Measurements from ENCODE around the gene ALKBH5. TPM values are rescaled to one million over a fixed set of nuclear protein-coding genes. Genes with fewer than 3 reads are reported as not detected.

Gene ALKBH5
- total RNA-seq, 1 experiment from 2014 or later: 97.8 TPM

DNA sequence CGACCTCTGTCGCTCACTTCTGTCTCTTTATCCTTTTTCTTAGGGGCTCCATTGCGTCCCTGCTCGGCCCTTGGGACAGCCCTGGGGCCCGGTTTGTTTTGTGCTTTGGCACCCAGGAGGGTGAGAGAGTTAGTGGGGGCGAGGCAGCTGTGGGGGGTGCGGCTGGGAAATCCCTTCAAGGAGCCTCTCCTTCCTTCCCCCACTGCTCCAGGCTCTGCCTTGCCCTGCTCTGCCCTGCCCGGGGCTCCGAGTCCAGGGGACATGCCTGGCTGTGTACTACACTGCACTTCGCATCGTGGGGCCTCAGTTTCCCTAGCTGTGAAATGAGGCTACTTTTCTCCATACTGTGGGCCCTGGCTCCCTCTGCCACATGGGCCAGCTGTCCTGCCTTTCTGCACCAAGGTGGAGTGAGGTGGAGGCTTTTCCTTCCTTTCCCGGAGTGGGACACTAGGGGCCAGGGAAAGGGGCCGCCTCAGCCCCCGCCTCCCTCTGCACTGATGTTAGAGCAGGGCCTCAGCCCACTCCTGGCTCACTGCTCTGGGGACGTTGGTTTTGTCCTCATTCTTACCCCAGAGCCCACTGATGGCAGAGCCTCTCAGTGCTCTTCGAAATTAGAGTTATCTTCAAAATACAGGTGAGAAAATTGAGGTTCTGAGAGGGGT lies 42.8 kb downstream of the ALKBH5 start:
- Histone ChIP-seq H4K20me1 (ENCODE audit: insufficient read depth) (no peaks in the 10 kb centered on the region), H3K27me3 (ENCODE audit: insufficient read depth, low read length) (no peaks in the 10 kb centered on the region), H2AFZ (ENCODE audit: low read depth, low read length, poor library complexity, severe bottlenecking) (no peak overlapping the region), H3K79me2 (ENCODE audit: insufficient read depth, low read length) (peaks cover 17% of the 10 kb centered on the region), H3K9me2 (ENCODE audit: insufficient read depth) (no peaks in the 10 kb centered on the region), H3K4me3 (replicated peaks in 1 of 2; ENCODE audit: low read depth in 1 of 2, low read length in 2 of 2) (peak overlapping the region; percentile 91 to 94), H3K4me2 (ENCODE audit: low read length) (peak overlapping the region; percentile 95), H3K36me3 (ENCODE audit: control insufficient read depth in 1 of 2, insufficient read depth in 2 of 2, low read length in 2 of 2) (no peaks in the 10 kb centered on the region), H3K9me3 (ENCODE audit: control insufficient read depth in 1 of 2, insufficient read depth in 1 of 2, low read depth in 1 of 2, low read length in 2 of 2) (no peaks in the 10 kb centered on the region), H3K9ac (ENCODE audit: low read length) (peak overlapping the region; percentile 79), H3K4me1 (ENCODE audit: control insufficient read depth in 1 of 2, insufficient read depth in 2 of 2, low read length in 2 of 2) (peaks cover 14 to 25% of the 10 kb centered on the region in 2 experiments), H3K27ac (ENCODE audit: low read depth, low read length) (peak overlapping the region; percentile 57; the same call in 1 of the 2 replicates)
- intact Hi-C loops (cut with micrococcal nuclease): no loop called here
- ATAC-seq (no peak), DNase-seq (ENCODE audit: low read depth, low spot score) (no peak)
- TSS peak; percentile 61 for BruUV-seq (replicated peaks)
- no peak for TF ChIP-seq ZFX (IDR thresholded peaks at IDR 0.05)
- TF ChIP-seq CBX3 (IDR thresholded peaks at IDR 0.05; ENCODE audit: low read depth): no peak
- TF ChIP-seq SRF (IDR thresholded peaks at IDR 0.05; ENCODE audit: low read depth): no peak
- TF ChIP-seq EZH2phosphoT487 (IDR thresholded peaks at IDR 0.05; ENCODE audit: borderline replicate concordance): no peak
- no peak for TF ChIP-seq CEBPB (IDR thresholded peaks at IDR 0.05; ENCODE audit: low read depth)
- no peak for TF ChIP-seq CTCF (IDR thresholded peaks at IDR 0.05 in 2 of 3, conservative IDR thresholded peaks at IDR 0.05 in 1 of 3; ENCODE audit: borderline replicate concordance in 1 of 3, insufficient read depth in 1 of 3, low read depth in 2 of 3, low read length in 2 of 3)
- no peak for TF ChIP-seq EZH2 (IDR thresholded peaks at IDR 0.05)
- ChIA-PET RAD21 (ENCODE audit: low non-redundant PET in 1 of 2, low total read pairs in 2 of 2, uncharacterized antibody in 2 of 2, unreplicated experiment in 2 of 2) (no interaction called here), CTCF (no interaction called here), POLR2A (no interaction called here)

DNA sequence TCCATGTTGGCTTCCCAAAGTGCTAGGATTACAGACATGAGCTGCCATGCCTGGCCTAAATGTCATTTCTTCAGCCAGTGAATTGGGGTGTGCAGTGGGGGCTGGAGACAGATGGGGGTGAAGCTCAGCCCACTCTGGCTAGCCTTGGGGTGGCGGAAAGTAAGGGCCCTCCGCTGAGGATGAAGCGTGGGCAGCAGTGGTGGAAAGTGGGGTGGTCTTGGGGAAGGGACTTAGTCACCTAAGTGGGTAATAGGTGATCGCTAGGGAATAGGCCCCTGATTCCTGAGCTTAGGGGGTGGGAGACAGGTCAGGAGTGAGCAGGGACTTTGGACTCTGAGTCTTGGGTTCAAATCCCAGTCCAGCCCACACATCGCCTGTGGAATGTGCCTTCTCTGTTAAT lies 44.0 kb downstream of the ALKBH5 start:
- H3K4me3 ChIP-seq (replicated peaks in 1 of 2; ENCODE audit: low read depth in 1 of 2, low read length in 2 of 2): no peak overlapping the region
- no peaks in the 10 kb centered on the region for H3K9me3 ChIP-seq (ENCODE audit: control insufficient read depth in 1 of 2, insufficient read depth in 1 of 2, low read depth in 1 of 2, low read length in 2 of 2)
- peaks cover 12 to 21% of the 10 kb centered on the region in 2 experiments; a peak in 3 of 4 replicates for H3K4me1 ChIP-seq (ENCODE audit: control insufficient read depth in 1 of 2, insufficient read depth in 2 of 2, low read length in 2 of 2)
- ChIA-PET RAD21 (ENCODE audit: low non-redundant PET in 1 of 2, low total read pairs in 2 of 2, uncharacterized antibody in 2 of 2, unreplicated experiment in 2 of 2) (no interaction called here), POLR2A (no interaction called here), CTCF (no interaction called here)
- H3K36me3 ChIP-seq (ENCODE audit: control insufficient read depth in 1 of 2, insufficient read depth in 2 of 2, low read length in 2 of 2): no peaks in the 10 kb centered on the region
- ATAC-seq (no peak), DNase-seq (ENCODE audit: low read depth, low spot score) (no peak)
- H3K79me2 ChIP-seq (ENCODE audit: insufficient read depth, low read length): peaks cover 17% of the 10 kb centered on the region
- no peak overlapping the region for H3K27ac ChIP-seq (ENCODE audit: low read depth, low read length)
- H3K9me2 ChIP-seq (ENCODE audit: insufficient read depth): no peaks in the 10 kb centered on the region
- no peak overlapping the region for H3K9ac ChIP-seq (ENCODE audit: low read length)
- no TSS peak for BruUV-seq (replicated peaks)
- intact Hi-C loops (cut with micrococcal nuclease): no loop called here
- no peaks in the 10 kb centered on the region for H3K27me3 ChIP-seq (ENCODE audit: insufficient read depth, low read length)
- H4K20me1 ChIP-seq (ENCODE audit: insufficient read depth): no peaks in the 10 kb centered on the region
- no peak overlapping the region for H3K4me2 ChIP-seq (ENCODE audit: low read length)
- H2AFZ ChIP-seq (ENCODE audit: low read depth, low read length, poor library complexity, severe bottlenecking): no peak overlapping the region
- TF ChIP-seq SRF (IDR thresholded peaks at IDR 0.05; ENCODE audit: low read depth) (no peak), RAD21 (IDR thresholded peaks at IDR 0.05; ENCODE audit: low read depth) (no peak), SP1 (IDR thresholded peaks at IDR 0.05; ENCODE audit: low read depth) (no peak), FOSL1 (IDR thresholded peaks at IDR 0.05; ENCODE audit: low read depth) (no peak), SIN3A (IDR thresholded peaks at IDR 0.05; ENCODE audit: low read depth) (no peak), EGR1 (IDR thresholded peaks at IDR 0.05; ENCODE audit: low read depth) (no peak), ZFX (IDR thresholded peaks at IDR 0.05) (no peak), EZH2phosphoT487 (IDR thresholded peaks at IDR 0.05; ENCODE audit: borderline replicate concordance) (no peak), ZNF274 (IDR thresholded peaks at IDR 0.05; ENCODE audit: low read depth, low read length) (no peak), TCF7L2 (IDR thresholded peaks at IDR 0.05; ENCODE audit: borderline replicate concordance, extremely low read depth, insufficient read depth, insufficient read length) (no peak), EZH2 (IDR thresholded peaks at IDR 0.05) (no peak)
- TF ChIP-seq, protein P1, sequence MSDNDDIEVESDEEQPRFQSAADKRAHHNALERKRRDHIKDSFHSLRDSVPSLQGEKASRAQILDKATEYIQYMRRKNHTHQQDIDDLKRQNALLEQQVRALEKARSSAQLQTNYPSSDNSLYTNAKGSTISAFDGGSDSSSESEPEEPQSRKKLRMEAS (IDR thresholded peaks at IDR 0.05): no peak
- TF ChIP-seq, protein P2, sequence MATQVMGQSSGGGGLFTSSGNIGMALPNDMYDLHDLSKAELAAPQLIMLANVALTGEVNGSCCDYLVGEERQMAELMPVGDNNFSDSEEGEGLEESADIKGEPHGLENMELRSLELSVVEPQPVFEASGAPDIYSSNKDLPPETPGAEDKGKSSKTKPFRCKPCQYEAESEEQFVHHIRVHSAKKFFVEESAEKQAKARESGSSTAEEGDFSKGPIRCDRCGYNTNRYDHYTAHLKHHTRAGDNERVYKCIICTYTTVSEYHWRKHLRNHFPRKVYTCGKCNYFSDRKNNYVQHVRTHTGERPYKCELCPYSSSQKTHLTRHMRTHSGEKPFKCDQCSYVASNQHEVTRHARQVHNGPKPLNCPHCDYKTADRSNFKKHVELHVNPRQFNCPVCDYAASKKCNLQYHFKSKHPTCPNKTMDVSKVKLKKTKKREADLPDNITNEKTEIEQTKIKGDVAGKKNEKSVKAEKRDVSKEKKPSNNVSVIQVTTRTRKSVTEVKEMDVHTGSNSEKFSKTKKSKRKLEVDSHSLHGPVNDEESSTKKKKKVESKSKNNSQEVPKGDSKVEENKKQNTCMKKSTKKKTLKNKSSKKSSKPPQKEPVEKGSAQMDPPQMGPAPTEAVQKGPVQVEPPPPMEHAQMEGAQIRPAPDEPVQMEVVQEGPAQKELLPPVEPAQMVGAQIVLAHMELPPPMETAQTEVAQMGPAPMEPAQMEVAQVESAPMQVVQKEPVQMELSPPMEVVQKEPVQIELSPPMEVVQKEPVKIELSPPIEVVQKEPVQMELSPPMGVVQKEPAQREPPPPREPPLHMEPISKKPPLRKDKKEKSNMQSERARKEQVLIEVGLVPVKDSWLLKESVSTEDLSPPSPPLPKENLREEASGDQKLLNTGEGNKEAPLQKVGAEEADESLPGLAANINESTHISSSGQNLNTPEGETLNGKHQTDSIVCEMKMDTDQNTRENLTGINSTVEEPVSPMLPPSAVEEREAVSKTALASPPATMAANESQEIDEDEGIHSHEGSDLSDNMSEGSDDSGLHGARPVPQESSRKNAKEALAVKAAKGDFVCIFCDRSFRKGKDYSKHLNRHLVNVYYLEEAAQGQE (IDR thresholded peaks at IDR 0.05; ENCODE audit: low read depth): no peak
